ENCODE measurements around the gene KRTAP10-6. TPM values are rescaled to one million over a fixed set of nuclear protein-coding genes. Genes with fewer than 3 reads are reported as not detected.

The KRTAP10-6 gene
- not detected in 2 replicates for total RNA-seq

DNA sequence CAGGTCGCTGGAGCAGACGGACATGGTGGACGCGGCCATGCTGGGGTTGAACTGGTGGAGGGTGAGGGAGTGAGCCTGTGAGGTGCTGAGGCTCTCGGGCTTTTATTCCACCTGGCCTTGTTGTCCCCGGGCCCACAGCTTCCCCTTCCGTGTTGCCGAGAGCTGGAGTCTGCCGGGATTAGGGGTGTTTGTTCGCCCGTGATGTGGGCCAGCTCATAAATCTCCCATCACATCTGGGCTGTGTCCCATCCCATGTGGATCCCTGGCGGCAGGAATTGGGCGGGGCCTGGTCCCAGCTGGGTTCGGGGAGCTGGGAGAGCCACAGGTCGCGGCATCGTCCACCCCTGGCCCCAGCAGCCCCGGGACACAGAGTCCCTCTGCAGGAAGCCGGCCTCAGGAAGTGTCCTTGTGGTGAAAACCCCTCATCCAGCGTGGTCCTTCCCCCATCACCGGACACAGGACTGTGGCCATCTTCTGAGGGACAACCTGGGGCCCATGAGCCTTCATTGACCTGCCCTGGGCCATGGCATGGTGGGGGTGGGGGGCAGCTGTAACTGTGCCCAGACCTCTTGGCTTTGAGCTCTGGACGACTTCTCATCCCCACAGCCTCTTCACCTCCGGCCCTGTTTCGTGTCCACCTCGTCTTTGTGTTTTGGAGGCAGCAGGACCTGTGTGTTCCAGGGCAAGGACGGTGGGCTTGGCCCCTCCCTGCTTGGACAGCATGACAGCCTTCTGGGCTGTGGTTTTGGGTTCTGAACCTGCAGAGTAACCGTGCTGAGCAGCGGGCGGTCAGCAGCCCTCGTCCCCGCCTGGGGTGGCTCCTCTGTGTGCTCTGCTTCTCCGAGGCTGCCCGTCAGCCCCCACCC, at the start of gene KRTAP10-6:
KRTAP10-6 (minus strand) TSS at position 60 of the 866 bp plus-strand sequence; CDS start at position 39, 21 bp downstream.

DNA sequence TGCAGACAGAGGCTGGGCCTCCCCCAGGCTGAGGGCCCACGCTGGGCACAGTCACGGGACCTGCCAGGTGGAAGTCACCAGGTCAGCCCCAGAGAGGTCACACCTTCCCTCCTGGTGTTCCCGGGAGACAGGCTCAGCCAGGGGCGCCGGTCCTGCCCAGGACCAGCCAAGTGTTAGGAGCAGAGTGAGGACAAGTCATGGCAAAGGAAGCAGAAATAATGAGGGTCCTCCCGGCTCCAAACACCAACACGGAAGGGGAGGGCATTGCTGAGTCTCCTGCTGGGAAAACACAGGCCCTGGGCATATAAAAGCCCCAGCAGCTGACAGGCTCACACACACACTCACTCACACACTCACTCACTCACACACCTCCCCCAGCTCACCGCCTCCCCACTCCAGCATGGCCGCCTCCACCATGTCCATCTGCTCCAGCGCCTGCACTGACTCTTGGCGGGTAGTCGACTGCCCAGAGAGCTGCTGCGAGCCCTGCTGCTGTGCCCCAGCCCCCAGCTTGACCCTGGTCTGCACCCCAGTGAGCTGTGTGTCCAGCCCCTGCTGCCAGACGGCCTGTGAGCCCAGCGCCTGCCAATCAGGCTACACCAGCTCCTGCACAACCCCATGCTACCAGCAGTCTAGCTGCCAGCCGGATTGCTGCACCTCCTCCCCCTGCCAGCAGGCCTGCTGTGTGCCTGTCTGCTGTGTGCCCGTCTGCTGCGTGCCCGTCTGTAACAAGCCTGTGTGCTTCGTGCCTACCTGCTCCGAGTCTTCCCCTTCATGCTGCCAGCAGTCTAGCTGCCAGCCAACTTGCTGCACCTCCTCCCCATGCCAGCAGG, 44.9 kb upstream of the KRTAP10-6 start, which contains the start of gene KRTAP10-10:
KRTAP10-10 (plus strand) TSS at position 339 of the 833 bp plus-strand sequence; CDS start at position 401, 62 bp downstream.

DNA sequence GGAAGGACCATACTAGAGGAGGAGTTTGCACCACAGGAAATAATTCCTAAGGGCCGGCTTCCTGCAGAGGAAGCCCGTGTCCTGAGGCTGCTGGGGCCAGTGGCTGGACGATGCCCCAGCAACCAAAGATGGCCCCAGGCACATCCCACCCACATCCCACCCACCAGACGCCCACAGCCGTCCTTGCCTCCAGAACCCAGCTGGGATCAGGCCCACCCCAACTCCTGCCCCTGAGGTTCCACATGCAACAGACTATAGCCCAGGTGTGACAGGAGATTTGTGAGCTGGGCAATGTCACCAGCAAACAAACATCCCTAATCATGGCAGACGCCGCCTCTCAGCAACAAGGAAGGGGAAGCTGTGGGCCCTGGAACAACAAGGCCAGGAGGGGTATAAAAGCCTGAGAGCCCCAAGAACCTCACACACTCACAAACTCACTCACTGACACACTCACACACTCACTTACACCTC, 34.4 kb upstream of the KRTAP10-6 start, which contains the start of gene KRTAP10-9:
KRTAP10-9 (plus strand) TSS at position 421 of the 471 bp plus-strand sequence. CDS start 79 bp downstream, outside the sequence.

GRCh38 chr21:44612029-44612486, 19.8 kb upstream of the KRTAP10-6 start, which contains the start of gene KRTAP10-8:
Gene KRTAP10-8, plus strand, starts transcription at chr21:44612079. Its CDS starts 22 bp downstream, at chr21:44612101.

GRCh38 chr21:44600118-44600978, 8.0 kb upstream of the KRTAP10-6 start, which contains the start of gene KRTAP10-7:
Gene KRTAP10-7, plus strand, starts transcription at chr21:44600597. Its CDS starts 25 bp downstream, at chr21:44600622.

DNA sequence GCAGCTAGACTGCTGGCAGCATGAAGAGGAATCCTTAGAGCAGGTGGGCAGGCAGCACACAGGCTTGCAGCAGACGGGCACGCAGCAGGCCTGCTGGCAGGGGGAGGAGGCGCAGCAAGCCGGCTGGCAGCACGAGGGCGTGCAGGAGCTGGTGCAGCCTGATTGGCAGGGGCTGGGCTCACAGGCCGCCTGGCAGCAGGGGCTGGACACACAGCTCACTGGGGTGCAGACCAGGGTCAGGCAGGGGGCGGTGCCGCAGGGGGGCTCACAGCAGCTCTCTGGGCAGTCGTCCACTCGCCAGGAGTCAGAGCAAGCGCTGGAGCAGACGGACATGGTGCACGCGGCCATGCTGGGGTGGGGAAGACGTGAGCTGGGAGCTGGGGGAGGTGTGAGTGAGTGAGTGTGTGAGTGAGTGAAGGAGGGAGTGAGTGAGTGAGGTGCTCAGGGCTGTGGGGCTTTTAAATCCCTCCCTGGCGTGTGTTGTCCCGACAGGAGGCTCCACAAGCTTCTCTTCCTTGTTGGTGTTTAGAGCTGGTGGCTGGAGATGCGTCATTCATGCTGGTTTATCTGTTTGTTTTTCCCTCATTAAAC, 12.0 kb downstream of the KRTAP10-6 start, which contains the start of gene KRTAP10-5:
KRTAP10-5 (minus strand) TSS at position 374 of the 591 bp plus-strand sequence; CDS start at position 348, 26 bp downstream.

GRCh38 chr21:44573630-44574456, 18.5 kb downstream of the KRTAP10-6 start, which contains the start of gene KRTAP10-4:
Gene KRTAP10-4, plus strand, starts transcription at chr21:44573729. Its CDS starts 30 bp downstream, at chr21:44573759.

GRCh38 chr21:44558695-44559094, 33.6 kb downstream of the KRTAP10-6 start, which contains the start of gene KRTAP10-3:
Gene KRTAP10-3, minus strand, starts transcription at chr21:44558795. Its CDS starts 80 bp downstream, at chr21:44558715.

DNA sequence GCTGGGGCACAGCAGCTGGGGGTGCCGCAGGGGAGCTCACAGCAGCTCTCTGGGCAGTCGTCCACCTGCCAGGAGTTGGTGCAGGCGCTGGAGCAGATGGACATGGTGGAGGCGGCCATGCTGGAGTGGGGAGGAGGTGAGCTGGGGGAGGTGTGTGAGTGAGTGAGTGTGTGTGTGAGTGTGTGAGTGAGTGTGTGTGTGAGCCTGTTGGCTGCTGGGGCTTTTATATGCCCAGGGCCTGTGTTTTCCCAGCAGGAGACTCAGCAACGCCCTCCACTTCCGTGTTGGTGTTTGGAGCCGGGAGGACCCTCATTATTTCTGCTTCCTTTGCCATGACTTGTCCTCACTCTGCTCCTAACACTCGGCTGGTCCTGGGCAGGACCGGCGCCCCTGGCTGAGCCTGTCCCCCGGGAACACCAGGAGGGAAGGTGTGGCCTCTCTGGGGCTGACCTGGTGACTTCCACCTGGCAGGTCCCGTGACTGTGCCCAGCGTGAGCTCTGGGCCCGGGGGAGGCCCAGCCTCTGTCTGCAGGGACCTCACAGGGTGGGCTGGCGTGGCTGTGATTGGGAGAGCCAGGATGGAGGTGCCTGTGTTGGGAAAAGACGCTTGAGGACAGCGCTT, 40.9 kb downstream of the KRTAP10-6 start, which contains the start of gene KRTAP10-2:
KRTAP10-2 (minus strand) TSS at position 166 of the 622 bp plus-strand sequence; CDS start at position 119, 47 bp downstream.

Other genes starting within 250 kb of the KRTAP10-6 start
- gene TRPM2, start 238.9 kb downstream of the KRTAP10-6 start, total RNA-seq, result 0.28 TPM in 1 of 2 replicates, not detected in the other
- gene LRRC3, start 137.0 kb downstream of the KRTAP10-6 start, total RNA-seq, result 0.38 and 0.85 TPM in 2 replicates
- gene KRTAP10-1, start 52.3 kb downstream of the KRTAP10-6 start, total RNA-seq, result not detected in 2 replicates
- gene KRTAP10-2, start 41.0 kb downstream of the KRTAP10-6 start, total RNA-seq, result not detected in 2 replicates
- gene KRTAP10-3, start 33.7 kb downstream of the KRTAP10-6 start, total RNA-seq, result not detected in 2 replicates
- gene KRTAP10-4, start 18.8 kb downstream of the KRTAP10-6 start, total RNA-seq, result not detected in 2 replicates
- gene KRTAP10-5, start 11.9 kb downstream of the KRTAP10-6 start, total RNA-seq, result not detected in 2 replicates
- gene KRTAP10-7, start 8.1 kb upstream of the KRTAP10-6 start, total RNA-seq, result not detected in 2 replicates
- gene KRTAP10-8, start 19.6 kb upstream of the KRTAP10-6 start, total RNA-seq, result not detected in 2 replicates
- not detected in 2 replicates for gene KRTAP10-9, start 34.6 kb upstream of the KRTAP10-6 start, total RNA-seq
- not detected in 2 replicates for gene KRTAP10-10, start 44.9 kb upstream of the KRTAP10-6 start, total RNA-seq
- not detected in 2 replicates for gene KRTAP10-11, start 53.9 kb upstream of the KRTAP10-6 start, total RNA-seq
- not detected in 2 replicates for gene KRTAP12-4, start 62.2 kb upstream of the KRTAP10-6 start, total RNA-seq
- gene KRTAP12-3, start 65.4 kb upstream of the KRTAP10-6 start, total RNA-seq, result not detected in 2 replicates
- not detected in 2 replicates for gene KRTAP12-2, start 74.4 kb upstream of the KRTAP10-6 start, total RNA-seq
- gene KRTAP12-1, start 89.7 kb upstream of the KRTAP10-6 start, total RNA-seq, result not detected in 2 replicates
- not detected in 2 replicates for gene KRTAP10-12, start 104.7 kb upstream of the KRTAP10-6 start, total RNA-seq
- not detected in 2 replicates for gene TSPEAR, start 119.1 kb upstream of the KRTAP10-6 start, total RNA-seq
- 63.7 and 71.1 TPM in 2 replicates for gene UBE2G2, start 209.3 kb upstream of the KRTAP10-6 start, total RNA-seq
- gene SUMO3, start 225.6 kb upstream of the KRTAP10-6 start, total RNA-seq, result 60.6 and 98.2 TPM in 2 replicates